Measurements from ENCODE around the gene NEK10. TPM values are rescaled to one million over a fixed set of nuclear protein-coding genes. Genes with fewer than 3 reads are reported as not detected.

NEK10 gene
- total and polyA plus RNA-seq, 2 of the 13 experiments (the other 11 are each of a cell fraction or from before 2014, with no cell fraction given): 2.8 to 14.2 TPM

DNA sequence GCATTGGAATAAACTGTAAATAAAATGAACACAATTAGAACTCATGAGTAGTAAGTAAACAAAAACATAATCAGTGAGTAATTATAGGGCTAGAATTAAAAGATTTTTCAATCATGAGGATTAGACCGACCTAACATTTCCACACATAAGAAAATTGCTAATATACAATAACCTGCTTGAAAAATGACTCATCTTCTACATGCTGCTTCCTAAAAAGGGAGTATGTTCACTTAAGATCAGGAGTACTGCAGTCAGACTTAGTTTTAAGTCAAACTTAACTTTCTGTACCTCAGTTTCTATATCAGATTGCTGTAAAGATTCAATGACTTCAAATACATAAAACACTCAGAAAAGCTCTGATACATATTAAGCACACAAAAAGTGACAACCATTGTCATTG, 22.6 kb upstream of the NEK10 start:
- intact Hi-C loops (cut with micrococcal nuclease; ENCODE audit: unreplicated experiment): no loop called here
- TF ChIP-seq TEAD2 (CRISPR knock-in tag; IDR thresholded peaks at IDR 0.05) (no peak), MATR3 (CRISPR knock-in tag; IDR thresholded peaks at IDR 0.05) (no peak), ZEB1 (IDR thresholded peaks at IDR 0.05; ENCODE audit: insufficient replicate concordance, low read depth) (no peak), ZNF333 (CRISPR knock-in tag; IDR thresholded peaks at IDR 0.05; ENCODE audit: borderline replicate concordance) (no peak), ZNF296 (CRISPR knock-in tag; conservative IDR thresholded peaks at IDR 0.05) (no peak), ZNF3 (CRISPR knock-in tag; IDR thresholded peaks at IDR 0.05) (no peak), PRPF4 (IDR thresholded peaks at IDR 0.05; ENCODE audit: low read depth, low read length, poor library complexity, severe bottlenecking) (no peak), TP53 (CRISPR knock-in tag; conservative IDR thresholded peaks at IDR 0.05) (no peak), HNF4G (IDR thresholded peaks at IDR 0.05; ENCODE audit: borderline replicate concordance, low read depth, low read length) (no peak), HNF4G (CRISPR knock-in tag; IDR thresholded peaks at IDR 0.05; ENCODE audit: borderline replicate concordance, low read depth) (no peak)
- TF ChIP-seq, protein P1, sequence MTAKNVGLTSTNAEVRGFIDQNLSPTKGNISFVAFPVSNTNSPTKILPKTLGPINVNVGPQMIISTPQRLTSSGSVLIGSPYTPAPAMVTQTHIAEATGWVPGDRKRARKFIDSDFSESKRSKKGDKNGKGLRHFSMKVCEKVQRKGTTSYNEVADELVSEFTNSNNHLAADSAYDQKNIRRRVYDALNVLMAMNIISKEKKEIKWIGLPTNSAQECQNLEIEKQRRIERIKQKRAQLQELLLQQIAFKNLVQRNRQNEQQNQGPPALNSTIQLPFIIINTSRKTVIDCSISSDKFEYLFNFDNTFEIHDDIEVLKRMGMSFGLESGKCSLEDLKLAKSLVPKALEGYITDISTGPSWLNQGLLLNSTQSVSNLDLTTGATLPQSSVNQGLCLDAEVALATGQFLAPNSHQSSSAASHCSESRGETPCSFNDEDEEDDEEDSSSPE (CRISPR knock-in tag; IDR thresholded peaks at IDR 0.05): no peak
- TF ChIP-seq, protein P2, sequence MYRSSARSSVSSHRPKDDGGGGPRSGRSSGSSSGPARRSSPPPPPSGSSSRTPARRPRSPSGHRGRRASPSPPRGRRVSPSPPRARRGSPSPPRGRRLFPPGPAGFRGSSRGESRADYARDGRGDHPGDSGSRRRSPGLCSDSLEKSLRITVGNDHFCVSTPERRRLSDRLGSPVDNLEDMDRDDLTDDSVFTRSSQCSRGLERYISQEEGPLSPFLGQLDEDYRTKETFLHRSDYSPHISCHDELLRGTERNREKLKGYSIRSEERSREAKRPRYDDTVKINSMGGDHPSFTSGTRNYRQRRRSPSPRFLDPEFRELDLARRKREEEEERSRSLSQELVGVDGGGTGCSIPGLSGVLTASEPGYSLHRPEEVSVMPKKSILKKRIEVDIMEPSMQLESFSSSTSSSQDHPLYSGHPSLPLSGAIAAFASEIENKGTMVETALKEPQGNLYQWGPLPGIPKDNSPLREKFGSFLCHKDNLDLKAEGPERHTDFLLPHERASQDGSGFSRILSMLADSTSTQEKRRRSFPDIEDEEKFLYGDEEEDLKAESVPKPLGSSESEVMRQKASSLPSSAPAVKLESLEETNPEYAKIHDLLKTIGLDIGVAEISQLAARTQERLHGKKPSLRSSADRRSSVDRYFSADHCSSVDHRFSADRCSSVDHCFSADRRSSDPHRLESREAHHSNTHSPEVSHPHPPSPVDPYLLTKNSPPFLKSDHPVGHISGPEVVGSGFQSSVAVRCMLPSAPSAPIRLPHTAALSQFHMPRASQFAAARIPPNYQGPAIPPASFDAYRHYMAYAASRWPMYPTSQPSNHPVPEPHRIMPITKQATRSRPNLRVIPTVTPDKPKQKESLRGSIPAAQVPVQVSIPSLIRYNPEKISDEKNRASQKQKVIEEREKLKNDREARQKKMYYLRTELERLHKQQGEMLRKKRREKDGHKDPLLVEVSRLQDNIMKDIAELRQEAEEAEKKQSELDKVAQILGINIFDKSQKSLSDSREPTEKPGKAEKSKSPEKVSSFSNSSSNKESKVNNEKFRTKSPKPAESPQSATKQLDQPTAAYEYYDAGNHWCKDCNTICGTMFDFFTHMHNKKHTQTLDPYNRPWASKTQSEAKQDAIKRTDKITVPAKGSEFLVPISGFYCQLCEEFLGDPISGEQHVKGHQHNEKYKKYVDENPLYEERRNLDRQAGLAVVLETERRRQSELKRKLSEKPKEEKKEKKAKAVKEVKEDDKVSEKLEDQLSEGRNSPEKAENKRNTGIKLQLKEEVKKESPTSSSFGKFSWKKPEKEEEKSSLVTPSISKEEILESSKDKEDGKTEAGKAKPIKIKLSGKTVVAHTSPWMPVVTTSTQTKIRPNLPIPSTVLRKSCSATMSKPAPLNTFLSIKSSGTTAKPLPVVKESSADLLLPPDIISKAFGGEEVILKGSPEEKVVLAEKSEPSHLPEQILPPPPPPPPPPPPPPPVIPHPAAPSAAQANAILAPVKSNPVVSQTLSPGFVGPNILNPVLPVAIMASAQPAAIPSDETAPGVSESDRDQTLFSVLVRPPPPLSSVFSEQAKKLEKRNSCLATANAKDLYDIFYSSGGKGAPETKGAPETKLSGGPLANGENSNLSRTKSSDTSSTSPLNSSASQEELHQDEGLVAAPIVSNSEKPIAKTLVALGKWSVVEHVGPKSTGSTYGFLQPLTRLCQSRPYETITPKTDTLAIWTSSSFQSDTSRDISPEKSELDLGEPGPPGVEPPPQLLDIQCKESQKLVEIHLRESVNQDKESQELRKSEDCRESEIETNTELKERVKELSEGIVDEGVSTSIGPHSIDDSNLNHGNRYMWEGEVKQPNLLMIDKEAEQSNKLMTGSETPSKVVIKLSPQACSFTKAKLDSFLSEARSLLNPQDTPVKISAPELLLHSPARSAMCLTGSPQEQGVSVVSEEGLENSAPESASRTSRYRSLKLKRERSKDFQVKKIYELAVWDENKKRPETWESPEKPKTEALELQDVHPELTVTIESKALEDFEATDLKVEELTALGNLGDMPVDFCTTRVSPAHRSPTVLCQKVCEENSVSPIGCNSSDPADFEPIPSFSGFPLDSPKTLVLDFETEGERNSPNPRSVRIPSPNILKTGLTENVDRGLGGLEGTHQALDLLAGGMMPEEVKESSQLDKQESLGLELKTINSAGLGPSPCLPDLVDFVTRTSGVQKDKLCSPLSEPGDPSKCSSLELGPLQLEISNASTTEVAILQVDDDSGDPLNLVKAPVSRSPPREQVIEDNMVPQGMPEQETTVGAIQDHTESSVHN (CRISPR knock-in tag; IDR thresholded peaks at IDR 0.05): no peak
- TF ChIP-seq, protein P3, sequence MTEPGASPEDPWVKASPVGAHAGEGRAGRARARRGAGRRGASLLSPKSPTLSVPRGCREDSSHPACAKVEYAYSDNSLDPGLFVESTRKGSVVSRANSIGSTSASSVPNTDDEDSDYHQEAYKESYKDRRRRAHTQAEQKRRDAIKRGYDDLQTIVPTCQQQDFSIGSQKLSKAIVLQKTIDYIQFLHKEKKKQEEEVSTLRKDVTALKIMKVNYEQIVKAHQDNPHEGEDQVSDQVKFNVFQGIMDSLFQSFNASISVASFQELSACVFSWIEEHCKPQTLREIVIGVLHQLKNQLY (CRISPR knock-in tag; IDR thresholded peaks at IDR 0.05): no peak
- Histone ChIP-seq H4K20me1 (ENCODE audit: insufficient read depth, low read length) (no peaks in the 10 kb centered on the region), H3K27ac (ENCODE audit: extremely low read length, insufficient read depth, low read length) (no peak overlapping the region), H2AFZ (ENCODE audit: low read length) (no peak overlapping the region), H3K9ac (ENCODE audit: insufficient read depth, low read depth, low read length) (no peak overlapping the region), H3K4me2 (ENCODE audit: low read depth, low read length) (no peak overlapping the region), H3K36me3 (replicated peaks in 1 of 2; ENCODE audit: control insufficient read depth in 1 of 2, insufficient read depth in 2 of 2, low read length in 2 of 2) (peaks cover 3 to 50% of the 10 kb centered on the region in 2 experiments), H3K4me1 (ENCODE audit: insufficient read depth, low read length) (no peaks in the 10 kb centered on the region), H3K27me3 (ENCODE audit: control insufficient read depth in 1 of 2, insufficient read depth in 2 of 2, low read length in 2 of 2) (no peaks in the 10 kb centered on the region), H3K79me2 (ENCODE audit: insufficient read depth, low read length) (no peaks in the 10 kb centered on the region), H3K4me3 (replicated peaks in 1 of 3; ENCODE audit: insufficient read depth in 1 of 3, low read depth in 2 of 3, low read length in 3 of 3) (no peak overlapping the region), H3K9me3 (ENCODE audit: low read length) (no peaks in the 10 kb centered on the region)
- 95% methylated on average over 1 of the region's 1 CpG for WGBS (ENCODE audit: low lambda C conversion rate)
- CTCF ChIA-PET (ENCODE audit: low intra/inter-chr PET ratio, low total read pairs): no interaction called here
- DNase-seq (ENCODE audit: low spot score) (no peak), FAIRE-seq (no peak), ATAC-seq (no peak)
- in situ Hi-C loops (cut with HindIII; ENCODE audit: extremely low pct_ligation_motif_present, low pct_unique_long_range_greater_than_20kb): no loop called here
- no TSS peak for BruUV-seq (replicated peaks)
- POLR2A ChIA-PET: no interaction called here

Measured in HepG2 (cell line).